RWPE2 (cell line): Measurements from ENCODE around the gene ELMO3.

ENCODE experiments used
- ATAC-seq: fragments of 200-7000 bp; cut with Tn5 transposase; 3 replicates; pipeline ENCODE4 v1.9.1; 2021; ENCODE audit warnings: low read depth
- DNase-seq: peaks from one replicate; pipeline ENCODE4 v3.0.0-alpha.2; 2020; ENCODE audit warnings: low spot score
- H3K27ac ChIP-seq: fragments of 450-650 bp; 2 replicates; pipeline ENCODE4 v1.5.1; 2017; ENCODE audit warnings: mild to moderate bottlenecking; ENCODE audit not compliant: poor library complexity, severe bottlenecking
- H3K27me3 ChIP-seq: fragments of 250-450 bp; sonication (Bioruptor Pico); 2 replicates; pipeline ENCODE4 v1.5.1; 2021; ENCODE audit warnings: mild to moderate bottlenecking, moderate library complexity; ENCODE audit not compliant: insufficient read depth, poor library complexity, severe bottlenecking
- H3K36me3 ChIP-seq: fragments of 250-450 bp; sonication (Bioruptor Pico); 2 replicates; pipeline ENCODE4 v1.5.1; 2020; ENCODE audit warnings: low read depth, mild to moderate bottlenecking, moderate library complexity
- H3K4me1 ChIP-seq: fragments of 250-450 bp; sonication (Bioruptor Pico); 2 replicates; pipeline ENCODE4 v1.5.1; 2021; ENCODE audit warnings: mild to moderate bottlenecking, moderate library complexity; ENCODE audit not compliant: insufficient read depth, poor library complexity, severe bottlenecking
- H3K4me3 ChIP-seq: fragments of 250-450 bp; sonication (Bioruptor Pico); 2 replicates; pipeline ENCODE4 v1.5.1; 2021; ENCODE audit warnings: mild to moderate bottlenecking, moderate library complexity; ENCODE audit not compliant: severe bottlenecking
- H3K9me3 ChIP-seq: fragments of 250-450 bp; sonication (Bioruptor Pico); 2 replicates; pipeline ENCODE4 v1.5.1; 2021; ENCODE audit warnings: mild to moderate bottlenecking, moderate library complexity; ENCODE audit not compliant: severe bottlenecking
- TF ChIP-seq, protein P1 (sequence below): fragments of 450-650 bp; IDR thresholded peaks from one replicate; pipeline ENCODE4 v1.5.1; 2017; ENCODE audit warnings: mild to moderate bottlenecking, moderate library complexity; ENCODE audit not compliant: poor library complexity, severe bottlenecking

Gene ELMO3

DNA sequence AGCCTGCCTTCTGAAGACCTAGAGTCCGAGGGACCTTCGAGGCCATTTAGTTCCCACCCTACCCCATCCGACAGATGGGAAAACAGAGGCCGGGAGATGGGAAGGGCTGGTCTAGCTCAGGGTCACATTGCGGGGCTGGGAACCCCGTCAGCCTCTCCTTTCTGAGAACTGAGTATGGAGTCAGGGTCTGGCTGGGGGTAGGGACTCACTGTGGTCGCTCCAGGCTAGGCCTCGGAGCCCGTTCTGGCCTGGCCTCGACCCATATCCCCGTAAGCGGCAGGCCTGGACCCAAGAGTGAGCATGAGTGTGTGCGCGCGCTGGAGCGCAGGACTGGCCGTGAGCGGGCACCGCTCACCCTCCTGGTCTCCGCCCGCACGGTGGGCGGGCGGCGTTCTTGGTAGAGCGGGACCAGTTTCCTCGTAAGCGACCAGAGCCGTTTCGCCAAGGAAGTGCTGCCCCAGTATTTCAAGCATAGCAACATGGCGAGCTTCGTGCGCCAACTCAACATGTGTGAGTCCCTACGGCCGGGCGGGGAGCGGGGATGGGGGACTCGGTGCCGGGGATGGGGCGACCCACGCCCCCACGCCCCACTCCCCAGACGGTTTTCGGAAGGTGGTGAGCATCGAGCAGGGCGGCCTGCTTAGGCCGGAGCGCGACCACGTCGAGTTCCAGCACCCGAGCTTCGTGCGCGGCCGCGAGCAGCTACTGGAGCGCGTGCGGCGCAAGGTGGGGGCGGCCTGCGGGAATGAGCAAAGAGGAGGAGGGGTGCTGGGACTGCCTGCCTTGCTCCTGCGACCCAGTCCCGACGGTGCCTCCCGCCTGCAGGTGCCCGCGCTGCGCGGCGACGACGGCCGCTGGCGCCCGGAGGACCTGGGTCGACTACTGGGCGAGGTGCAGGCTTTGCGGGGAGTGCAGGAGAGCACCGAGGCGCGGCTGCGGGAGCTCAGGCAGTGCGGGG lies 33.5 kb upstream of the ELMO3 start:
- TF ChIP-seq, protein P1, sequence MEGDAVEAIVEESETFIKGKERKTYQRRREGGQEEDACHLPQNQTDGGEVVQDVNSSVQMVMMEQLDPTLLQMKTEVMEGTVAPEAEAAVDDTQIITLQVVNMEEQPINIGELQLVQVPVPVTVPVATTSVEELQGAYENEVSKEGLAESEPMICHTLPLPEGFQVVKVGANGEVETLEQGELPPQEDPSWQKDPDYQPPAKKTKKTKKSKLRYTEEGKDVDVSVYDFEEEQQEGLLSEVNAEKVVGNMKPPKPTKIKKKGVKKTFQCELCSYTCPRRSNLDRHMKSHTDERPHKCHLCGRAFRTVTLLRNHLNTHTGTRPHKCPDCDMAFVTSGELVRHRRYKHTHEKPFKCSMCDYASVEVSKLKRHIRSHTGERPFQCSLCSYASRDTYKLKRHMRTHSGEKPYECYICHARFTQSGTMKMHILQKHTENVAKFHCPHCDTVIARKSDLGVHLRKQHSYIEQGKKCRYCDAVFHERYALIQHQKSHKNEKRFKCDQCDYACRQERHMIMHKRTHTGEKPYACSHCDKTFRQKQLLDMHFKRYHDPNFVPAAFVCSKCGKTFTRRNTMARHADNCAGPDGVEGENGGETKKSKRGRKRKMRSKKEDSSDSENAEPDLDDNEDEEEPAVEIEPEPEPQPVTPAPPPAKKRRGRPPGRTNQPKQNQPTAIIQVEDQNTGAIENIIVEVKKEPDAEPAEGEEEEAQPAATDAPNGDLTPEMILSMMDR = no peak
- H3K4me1 ChIP-seq = peaks cover 4% of the 10 kb centered on the region

DNA sequence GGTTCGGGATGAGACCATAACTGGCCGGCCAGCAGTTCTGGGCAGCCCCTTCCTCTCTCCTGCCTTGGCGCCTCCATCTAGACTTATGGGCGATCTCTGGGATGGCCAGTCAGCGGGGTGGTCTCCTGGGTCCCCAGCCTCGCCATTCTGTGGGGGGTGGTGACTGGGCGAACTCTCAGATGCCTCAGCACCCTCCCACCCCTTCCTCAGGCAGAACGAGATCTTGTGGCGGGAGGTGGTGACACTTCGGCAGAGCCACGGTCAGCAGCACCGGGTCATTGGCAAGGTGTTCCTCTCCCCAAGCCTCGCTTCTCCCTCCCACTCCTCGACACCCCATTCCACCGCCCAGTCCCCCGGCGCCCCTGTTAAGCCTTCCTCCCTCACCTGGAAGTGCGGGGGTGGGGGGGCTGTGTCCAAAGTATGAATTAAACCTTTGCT lies 32.8 kb upstream of the ELMO3 start:
- Histone ChIP-seq H3K9me3 (no peaks in the 10 kb centered on the region), H3K27me3 (no peaks in the 10 kb centered on the region), H3K27ac (no peak overlapping the region), H3K4me3 (no peak overlapping the region), H3K36me3 (no peaks in the 10 kb centered on the region), H3K4me1 (peaks cover 9% of the 10 kb centered on the region)
- TF ChIP-seq, protein P1 = no peak
- ATAC-seq (no peak), DNase-seq (no peak)

More for the DNA sequence above, 33.5 kb upstream of the ELMO3 start:
- Histone ChIP-seq H3K9me3 (no peaks in the 10 kb centered on the region), H3K27me3 (no peaks in the 10 kb centered on the region), H3K36me3 (no peaks in the 10 kb centered on the region), H3K27ac (no peak overlapping the region), H3K4me3 (no peak overlapping the region)
- ATAC-seq (no peak), DNase-seq (no peak)

DNA sequence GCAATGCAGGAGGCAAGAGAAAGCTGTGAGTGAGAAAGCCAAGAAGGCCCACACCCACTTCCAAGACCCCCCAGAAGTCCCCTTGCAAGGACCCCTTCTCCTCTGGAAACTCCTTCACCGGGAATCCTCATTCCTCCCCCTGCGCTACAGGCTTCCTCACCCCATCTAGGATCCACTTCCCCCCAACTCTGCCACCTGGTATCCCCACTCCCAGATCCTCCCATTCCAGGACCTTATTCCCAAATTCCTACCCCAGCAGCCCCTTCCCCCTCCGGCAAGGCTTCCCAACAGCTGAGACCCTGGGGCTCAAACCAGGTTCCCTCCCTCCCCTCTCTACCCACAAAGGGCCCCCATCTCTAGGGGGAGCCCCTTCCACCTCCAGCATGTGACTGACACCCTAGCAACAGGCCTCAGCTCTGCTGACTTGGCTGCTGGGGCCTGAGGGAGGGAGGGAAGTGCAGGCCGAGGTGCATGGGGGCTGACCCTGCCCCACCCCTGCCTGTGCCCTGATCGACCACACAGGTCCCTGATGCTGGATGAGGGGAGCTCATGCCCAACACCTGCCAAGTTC lies 32.2 kb upstream of the ELMO3 start:
- Histone ChIP-seq H3K4me3 (no peak overlapping the region), H3K27ac (no peak overlapping the region), H3K27me3 (no peaks in the 10 kb centered on the region), H3K4me1 (peaks cover 12% of the 10 kb centered on the region), H3K36me3 (no peaks in the 10 kb centered on the region), H3K9me3 (no peaks in the 10 kb centered on the region)
- TF ChIP-seq, protein P1 = no peak
- DNase-seq (no peak), ATAC-seq (no peak)

DNA sequence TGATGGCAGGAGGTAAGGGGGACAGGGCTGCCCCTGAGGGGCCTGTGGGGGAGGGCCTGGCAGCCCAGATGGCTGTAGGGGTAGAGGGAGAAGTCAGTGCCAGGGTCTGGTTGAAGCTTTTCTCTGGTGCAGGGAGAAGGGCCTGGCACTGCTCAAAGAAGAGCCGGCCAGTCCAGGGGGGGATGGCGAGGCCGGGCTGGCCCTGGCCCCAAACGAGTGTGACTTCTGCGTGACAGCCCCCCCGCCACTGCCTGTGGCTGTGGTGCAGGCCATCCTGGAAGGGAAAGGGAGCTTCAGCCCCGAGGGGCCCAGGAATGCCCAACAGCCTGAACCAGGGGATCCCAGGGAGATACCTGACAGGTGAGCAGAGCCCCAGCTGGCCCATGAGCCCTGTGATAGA lies 31.3 kb upstream of the ELMO3 start:
- Histone ChIP-seq H3K4me1 (peaks cover 12% of the 10 kb centered on the region), H3K4me3 (no peak overlapping the region), H3K36me3 (no peaks in the 10 kb centered on the region), H3K27ac (no peak overlapping the region), H3K27me3 (no peaks in the 10 kb centered on the region), H3K9me3 (no peaks in the 10 kb centered on the region)
- ATAC-seq (no peak), DNase-seq (no peak)
- TF ChIP-seq, protein P1 = no peak
